ENCODE data around the gene ODAD2. TPM values are rescaled to one million over a fixed set of nuclear protein-coding genes. Genes with fewer than 3 reads are reported as not detected.

Gene ODAD2, protein sequence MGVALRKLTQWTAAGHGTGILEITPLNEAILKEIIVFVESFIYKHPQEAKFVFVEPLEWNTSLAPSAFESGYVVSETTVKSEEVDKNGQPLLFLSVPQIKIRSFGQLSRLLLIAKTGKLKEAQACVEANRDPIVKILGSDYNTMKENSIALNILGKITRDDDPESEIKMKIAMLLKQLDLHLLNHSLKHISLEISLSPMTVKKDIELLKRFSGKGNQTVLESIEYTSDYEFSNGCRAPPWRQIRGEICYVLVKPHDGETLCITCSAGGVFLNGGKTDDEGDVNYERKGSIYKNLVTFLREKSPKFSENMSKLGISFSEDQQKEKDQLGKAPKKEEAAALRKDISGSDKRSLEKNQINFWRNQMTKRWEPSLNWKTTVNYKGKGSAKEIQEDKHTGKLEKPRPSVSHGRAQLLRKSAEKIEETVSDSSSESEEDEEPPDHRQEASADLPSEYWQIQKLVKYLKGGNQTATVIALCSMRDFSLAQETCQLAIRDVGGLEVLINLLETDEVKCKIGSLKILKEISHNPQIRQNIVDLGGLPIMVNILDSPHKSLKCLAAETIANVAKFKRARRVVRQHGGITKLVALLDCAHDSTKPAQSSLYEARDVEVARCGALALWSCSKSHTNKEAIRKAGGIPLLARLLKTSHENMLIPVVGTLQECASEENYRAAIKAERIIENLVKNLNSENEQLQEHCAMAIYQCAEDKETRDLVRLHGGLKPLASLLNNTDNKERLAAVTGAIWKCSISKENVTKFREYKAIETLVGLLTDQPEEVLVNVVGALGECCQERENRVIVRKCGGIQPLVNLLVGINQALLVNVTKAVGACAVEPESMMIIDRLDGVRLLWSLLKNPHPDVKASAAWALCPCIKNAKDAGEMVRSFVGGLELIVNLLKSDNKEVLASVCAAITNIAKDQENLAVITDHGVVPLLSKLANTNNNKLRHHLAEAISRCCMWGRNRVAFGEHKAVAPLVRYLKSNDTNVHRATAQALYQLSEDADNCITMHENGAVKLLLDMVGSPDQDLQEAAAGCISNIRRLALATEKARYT
- total RNA-seq = 5.5 TPM

DNA sequence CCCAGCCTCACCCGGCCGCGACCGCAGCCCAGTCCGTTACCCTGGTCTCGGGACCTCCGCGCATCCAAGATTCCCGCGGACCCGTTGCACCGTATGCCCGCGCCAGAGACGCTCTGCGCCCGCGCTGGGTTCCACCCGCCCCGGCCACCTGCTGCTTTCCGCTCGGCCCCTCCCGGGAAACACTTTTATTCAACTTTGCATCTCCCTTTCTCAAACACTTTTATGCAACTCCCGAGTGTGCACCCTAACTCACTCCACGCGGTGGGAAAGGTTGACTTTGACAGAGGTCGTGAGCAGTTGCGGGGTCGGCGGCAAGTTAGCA is at the start of gene ODAD2:
TSS of gene ODAD2 (minus strand) at position 126 of the 322 bp plus-strand sequence. CDS start 3,937 bp downstream, outside the sequence.

Small RNAs within 50 kb of the gene (small RNA-seq; reads per million reads assigned to genes)
- gene MRPS21P5 = not detected
- gene RN7SKP132 = not detected

Measured in diencephalon (tissue), 1 donor.